Neural crest cell (in vitro differentiated cells): Measurements from ENCODE around the gene ZIC5. TPM values are rescaled to one million over a fixed set of nuclear protein-coding genes. Genes with fewer than 3 reads are reported as not detected.

Source experiments
- DNase-seq: peaks from one replicate; pipeline ENCODE4 v3.0.0; 2021; ENCODE audit warnings: low read depth, mixed read lengths, low spot score
- H3K27ac Mint-ChIP-seq: one replicate; pipeline ENCODE4 v1.8.0; 2021; ENCODE audit warnings: mild to moderate bottlenecking, mixed read lengths; ENCODE audit not compliant: unreplicated experiment
- H3K27me3 Mint-ChIP-seq: 2 replicates; pipeline ENCODE4 v1.8.0; 2021; ENCODE audit warnings: low read depth, mild to moderate bottlenecking, mixed read lengths
- H3K36me3 Mint-ChIP-seq: 2 replicates; pipeline ENCODE4 v1.8.0; 2021; ENCODE audit warnings: low read depth, mild to moderate bottlenecking, mixed read lengths
- H3K4me1 Mint-ChIP-seq: 2 replicates; pipeline ENCODE4 v1.8.0; 2021; ENCODE audit warnings: mixed read lengths
- H3K4me3 Mint-ChIP-seq: one replicate; pipeline ENCODE4 v1.8.0; 2021; ENCODE audit warnings: mild to moderate bottlenecking, mixed read lengths
- H3K9me3 Mint-ChIP-seq: 2 replicates; pipeline ENCODE4 v1.8.0; 2021; ENCODE audit warnings: mixed read lengths
- total RNA-seq: library from RNA; stranded (reverse); gene quantifications from 2 replicates; pipeline ENCODE4 v1.2.1, GENCODE V29; 2021
- TF ChIP-seq, protein P1 (sequence below): fragments of 200-600 bp; sonication (generic); conservative IDR thresholded peaks from 2 replicates; pipeline ENCODE4 v1.5.0; 2021; ENCODE audit warnings: antibody characterized with exemption, mild to moderate bottlenecking

ZIC5 gene
- total RNA-seq, 1 donor from 2014 or later = 6.7 TPM

DNA sequence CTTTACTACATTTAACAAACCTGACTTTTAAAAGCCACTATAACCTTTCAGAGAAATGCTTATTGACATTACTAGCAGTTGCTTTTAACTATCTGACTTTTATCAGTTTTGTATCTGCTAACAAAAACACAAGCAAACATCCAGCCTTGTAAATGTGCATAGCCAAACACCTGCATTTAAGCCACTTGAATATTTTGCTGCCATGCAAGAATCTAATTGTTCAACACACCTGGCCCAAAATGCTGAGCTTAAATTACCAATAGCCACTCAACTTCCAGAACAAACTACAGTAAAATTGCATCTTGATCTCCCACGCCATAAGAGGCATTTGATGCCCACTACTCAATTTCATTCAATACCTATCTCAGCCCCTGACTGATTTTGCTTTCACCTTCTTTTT is 9.3 kb downstream of the ZIC5 start:
- Mint-ChIP-seq H3K9me3 (no peaks in the 10 kb centered on the region), H3K36me3 (no peaks in the 10 kb centered on the region), H3K4me3 (peak overlapping the region; percentile 1), H3K4me1 (peaks cover 67% of the 10 kb centered on the region), H3K27me3 (peaks cover 89% of the 10 kb centered on the region), H3K27ac (no peak overlapping the region)
- DNase-seq = no peak
- TF ChIP-seq, protein P1, sequence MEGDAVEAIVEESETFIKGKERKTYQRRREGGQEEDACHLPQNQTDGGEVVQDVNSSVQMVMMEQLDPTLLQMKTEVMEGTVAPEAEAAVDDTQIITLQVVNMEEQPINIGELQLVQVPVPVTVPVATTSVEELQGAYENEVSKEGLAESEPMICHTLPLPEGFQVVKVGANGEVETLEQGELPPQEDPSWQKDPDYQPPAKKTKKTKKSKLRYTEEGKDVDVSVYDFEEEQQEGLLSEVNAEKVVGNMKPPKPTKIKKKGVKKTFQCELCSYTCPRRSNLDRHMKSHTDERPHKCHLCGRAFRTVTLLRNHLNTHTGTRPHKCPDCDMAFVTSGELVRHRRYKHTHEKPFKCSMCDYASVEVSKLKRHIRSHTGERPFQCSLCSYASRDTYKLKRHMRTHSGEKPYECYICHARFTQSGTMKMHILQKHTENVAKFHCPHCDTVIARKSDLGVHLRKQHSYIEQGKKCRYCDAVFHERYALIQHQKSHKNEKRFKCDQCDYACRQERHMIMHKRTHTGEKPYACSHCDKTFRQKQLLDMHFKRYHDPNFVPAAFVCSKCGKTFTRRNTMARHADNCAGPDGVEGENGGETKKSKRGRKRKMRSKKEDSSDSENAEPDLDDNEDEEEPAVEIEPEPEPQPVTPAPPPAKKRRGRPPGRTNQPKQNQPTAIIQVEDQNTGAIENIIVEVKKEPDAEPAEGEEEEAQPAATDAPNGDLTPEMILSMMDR = no peak

DNA sequence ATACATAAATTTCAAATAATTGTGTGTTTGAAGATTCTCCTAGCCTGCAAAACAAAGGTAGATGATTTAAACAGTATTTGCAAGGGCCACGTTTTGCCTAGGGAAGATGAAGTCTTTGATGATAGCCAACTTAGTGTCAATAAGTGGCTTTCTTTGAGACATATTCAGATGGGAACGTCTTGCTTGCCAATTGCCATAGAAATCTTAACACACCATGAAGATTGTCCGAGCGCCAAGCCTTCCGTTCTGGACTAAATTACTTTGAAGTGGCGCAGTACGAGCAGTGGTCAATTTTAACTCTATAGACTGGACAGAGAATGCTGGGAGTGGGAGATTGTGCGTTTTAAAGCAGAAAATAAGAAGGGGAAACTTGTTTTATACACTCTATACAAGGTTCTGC is 9.9 kb downstream of the ZIC5 start:
- no peak for DNase-seq
- Mint-ChIP-seq H3K27me3 (peaks cover 89% of the 10 kb centered on the region), H3K4me3 (peak overlapping the region; percentile 7), H3K4me1 (peaks cover 69% of the 10 kb centered on the region), H3K36me3 (no peaks in the 10 kb centered on the region), H3K9me3 (no peaks in the 10 kb centered on the region), H3K27ac (no peak overlapping the region)
- TF ChIP-seq, protein P1 = no peak

DNA sequence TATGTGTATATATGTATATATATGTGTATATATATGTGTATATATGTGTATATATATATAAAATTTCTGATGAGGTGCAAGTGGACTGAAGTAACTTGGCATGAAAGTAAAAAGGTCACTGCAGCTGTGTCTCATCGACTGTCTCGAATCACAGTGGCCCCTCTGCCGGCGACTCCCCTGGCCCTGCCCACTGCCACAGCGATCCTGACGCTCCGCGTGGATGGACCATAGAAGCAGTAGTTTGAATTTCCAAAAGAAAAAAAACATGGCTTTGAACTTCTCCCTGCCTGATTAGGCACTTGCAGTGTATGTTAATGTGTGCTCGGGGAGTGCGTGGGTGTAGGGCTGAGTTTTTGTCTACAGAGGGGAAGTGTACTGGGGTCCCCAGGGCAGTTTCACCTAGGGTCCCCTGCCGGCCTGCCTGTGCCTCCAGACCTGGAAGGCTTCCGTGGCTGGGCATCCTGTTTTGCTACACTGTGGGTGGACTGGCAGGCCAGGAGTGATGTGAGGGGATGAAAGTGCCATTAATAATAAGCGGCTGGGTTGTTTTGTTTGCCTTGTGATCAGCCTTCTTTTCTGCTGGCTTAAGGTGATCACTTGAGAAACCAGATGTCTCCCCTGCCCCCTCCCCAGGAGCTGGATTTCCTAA is 10.8 kb downstream of the ZIC5 start:
- TF ChIP-seq, protein P1 = no peak
- Mint-ChIP-seq H3K27ac (no peak overlapping the region), H3K4me3 (peak overlapping the region; percentile 7), H3K36me3 (no peaks in the 10 kb centered on the region), H3K4me1 (peaks cover 69% of the 10 kb centered on the region), H3K9me3 (no peaks in the 10 kb centered on the region), H3K27me3 (peaks cover 89% of the 10 kb centered on the region)
- DNase-seq = no peak

DNA sequence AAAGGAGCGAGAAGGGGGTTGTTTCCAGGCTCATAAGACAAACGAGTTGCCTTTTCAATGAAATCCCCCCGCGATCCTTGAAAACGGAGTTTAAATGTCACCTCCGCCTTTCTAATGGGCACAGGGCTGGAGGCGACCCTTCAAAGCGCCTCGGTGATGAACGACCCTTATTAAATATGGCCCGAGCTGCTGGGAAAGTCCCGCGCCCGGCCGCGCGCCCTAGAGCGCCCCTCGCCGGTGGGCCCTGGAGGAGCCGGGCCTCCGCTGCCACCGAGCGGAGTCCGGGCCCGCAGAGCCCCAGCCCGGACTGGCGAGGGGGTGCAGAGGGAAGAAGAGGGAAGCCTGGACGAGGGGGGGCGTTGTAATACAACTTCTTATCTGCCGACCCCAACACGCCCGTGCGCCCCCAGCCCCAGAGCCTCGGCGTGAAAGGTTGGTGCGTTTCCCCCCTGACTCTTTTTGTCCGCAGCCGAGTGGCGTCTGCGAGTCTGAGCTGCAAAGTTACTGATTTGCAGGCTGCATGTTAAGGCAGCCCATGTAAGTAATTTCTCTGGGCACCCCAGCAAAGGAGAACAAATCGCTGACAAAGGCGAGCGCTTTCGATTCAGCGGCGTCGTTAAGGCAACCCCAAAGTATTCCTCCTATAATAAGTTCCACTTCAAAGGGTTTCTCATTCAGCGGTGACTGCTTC is 11.9 kb downstream of the ZIC5 start:
- H3K27ac Mint-ChIP-seq = peak overlapping the region; percentile 94
- H3K4me1 Mint-ChIP-seq = peaks cover 71% of the 10 kb centered on the region
- no peaks in the 10 kb centered on the region for H3K9me3 Mint-ChIP-seq
- peaks cover 93% of the 10 kb centered on the region for H3K27me3 Mint-ChIP-seq
- peak overlapping the region; percentile 88 for H3K4me3 Mint-ChIP-seq
- TF ChIP-seq, protein P1 = peak; percentile 54
- peak; percentile 55 for DNase-seq
- H3K36me3 Mint-ChIP-seq = no peaks in the 10 kb centered on the region

DNA sequence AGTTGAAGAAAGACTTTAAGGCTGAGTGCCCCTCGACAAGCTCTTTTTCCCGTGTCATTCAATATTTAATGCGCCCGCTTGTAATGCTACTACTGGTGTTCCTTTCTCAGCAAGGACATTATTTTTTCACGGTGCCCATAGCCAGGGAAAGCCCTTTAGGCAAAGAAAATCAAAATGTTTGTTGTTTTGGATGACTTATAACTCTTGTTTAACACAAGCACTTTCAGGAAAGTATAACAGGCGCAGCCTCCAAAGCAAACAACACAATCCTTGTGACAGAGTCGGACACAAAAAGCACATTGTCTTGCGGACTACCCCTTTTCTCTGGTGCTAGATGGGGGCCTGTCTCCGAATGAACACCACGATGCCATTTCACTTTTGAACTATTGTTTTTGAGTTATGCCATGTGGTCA is 12.4 kb downstream of the ZIC5 start:
- Mint-ChIP-seq H3K27me3 (peaks cover 93% of the 10 kb centered on the region), H3K36me3 (no peaks in the 10 kb centered on the region), H3K9me3 (no peaks in the 10 kb centered on the region), H3K4me3 (peak overlapping the region; percentile 84), H3K27ac (peak overlapping the region; percentile 91), H3K4me1 (peaks cover 69% of the 10 kb centered on the region)
- DNase-seq = no peak
- TF ChIP-seq, protein P1 = no peak
